Measurements from ENCODE around the gene FRMPD4.

The FRMPD4 gene

DNA sequence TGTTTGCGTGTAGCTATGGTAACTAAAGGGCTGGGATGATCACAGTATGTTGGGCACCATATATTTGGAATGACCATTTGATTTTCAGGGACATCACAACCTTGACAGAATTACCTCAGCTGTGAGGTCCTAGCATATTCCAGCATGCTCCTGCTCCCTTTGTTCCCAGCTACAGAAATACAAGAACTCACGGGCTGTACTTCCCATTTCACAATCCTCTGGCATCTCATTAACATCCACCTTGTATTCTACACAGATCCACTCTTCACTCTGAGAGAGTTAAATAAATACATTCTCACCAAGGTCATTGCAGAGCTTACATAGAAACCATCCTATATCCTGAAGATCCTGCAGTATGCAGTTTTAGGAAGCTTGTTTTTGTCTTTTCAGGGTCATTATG lies 169.7 kb downstream of the FRMPD4 start:
- no peak for DNase-seq

DNA sequence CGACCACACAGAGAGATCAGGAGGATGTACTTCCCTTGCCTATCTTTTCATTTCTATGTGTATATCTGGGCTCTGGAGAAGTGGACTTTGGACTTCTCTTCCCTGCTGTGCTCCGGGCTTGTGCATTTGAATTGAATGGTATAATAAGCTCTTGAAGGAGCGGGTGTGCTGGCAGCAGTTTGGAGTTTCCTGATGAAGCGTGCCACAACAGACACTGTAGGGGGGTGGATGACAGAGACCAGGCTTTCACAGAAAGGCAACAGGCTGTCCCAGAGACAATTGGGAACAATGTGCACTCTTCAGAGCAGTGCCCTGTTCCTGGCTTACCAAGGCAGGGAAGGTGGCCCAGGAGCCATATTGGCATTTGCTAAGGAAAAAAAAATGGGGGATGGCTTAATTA lies 170.1 kb downstream of the FRMPD4 start:
- DNase-seq, result no peak

DNA sequence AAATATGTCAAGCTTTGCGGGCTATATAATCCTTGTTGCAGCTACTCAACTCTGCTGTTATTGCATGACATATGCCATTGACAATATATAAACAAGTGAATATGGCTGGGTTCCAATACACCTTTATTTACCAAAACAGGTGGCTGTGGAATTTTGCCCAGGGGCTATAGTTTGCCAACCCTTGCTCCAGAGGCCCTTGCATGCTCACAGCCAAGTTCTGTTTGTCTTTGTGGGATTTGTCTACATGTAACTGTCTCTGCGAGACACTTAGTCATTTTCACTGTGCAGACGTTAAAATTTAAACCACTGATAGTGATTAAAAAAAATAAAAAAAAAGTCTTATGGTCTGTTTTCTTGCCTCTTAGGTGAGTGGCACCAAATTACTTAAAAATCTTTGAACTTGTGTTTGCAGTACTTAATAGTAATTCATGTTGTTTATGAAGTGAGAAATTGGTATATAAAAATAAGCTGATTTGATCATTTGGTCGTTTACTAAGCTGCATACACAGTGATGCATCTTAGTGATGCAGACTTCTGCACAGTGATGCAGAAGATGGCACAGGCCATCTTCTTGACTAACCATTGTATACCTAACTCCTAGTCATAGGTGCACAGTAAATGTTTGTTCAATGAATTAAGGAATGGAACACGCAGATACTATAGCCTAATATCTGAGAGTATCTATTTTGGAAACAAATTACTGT lies 170.9 kb downstream of the FRMPD4 start:
- DNase-seq, result no peak

DNA sequence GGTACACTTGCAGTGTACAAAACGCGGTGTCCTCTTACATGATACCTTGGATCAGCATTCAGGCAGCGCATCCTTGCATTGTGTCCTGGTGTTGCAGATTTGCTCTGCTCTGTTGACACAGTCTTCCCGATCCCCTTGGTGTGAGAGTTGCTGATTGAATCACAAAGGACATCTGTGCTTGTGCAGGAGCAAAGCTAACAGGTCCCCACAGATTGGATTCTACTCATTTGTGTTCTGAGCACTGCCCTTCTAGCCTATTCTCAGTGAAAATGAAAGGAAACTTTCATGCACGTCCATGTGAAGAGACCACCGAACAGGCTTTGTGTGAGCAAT lies 171.4 kb downstream of the FRMPD4 start:
- no peak for DNase-seq

DNA sequence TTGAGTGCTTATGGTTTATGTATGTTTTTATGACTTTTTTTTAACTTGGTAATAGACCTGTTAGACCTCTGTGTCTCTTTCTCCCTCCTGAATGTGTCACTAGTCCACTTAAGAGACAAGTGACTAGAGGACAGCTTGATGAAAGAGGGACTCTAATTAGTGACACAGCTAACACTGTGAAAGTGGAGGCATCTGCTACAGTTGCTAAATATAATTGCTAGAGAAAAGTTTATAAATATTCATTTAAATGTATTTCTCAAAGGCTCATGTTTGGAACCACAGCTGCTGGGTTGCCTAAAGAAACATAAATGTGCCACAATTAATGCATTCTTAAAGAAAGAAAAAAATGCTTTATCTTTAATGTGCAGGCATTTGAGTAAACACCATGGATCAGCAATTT lies 176.4 kb downstream of the FRMPD4 start:
- no peak for DNase-seq

DNA sequence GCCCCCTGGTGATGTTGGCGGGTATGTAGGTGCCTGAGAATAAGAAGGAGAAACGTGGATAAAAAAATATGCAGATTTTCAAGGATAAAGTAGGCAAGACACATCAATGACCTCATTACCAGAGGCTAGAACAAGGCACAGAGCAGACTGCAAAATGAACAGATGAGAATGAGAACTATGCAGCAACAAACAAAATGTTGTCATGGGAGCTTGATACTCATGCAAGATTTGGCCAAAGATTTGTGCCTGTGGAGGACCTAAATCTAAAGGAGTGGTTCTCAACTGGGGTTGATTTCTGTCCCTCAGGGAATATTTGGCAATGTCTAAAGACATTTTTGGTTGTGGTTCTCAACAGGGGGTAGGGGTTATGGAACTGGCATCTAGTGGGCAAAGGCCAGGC lies 177.3 kb downstream of the FRMPD4 start:
- DNase-seq, result no peak

DNA sequence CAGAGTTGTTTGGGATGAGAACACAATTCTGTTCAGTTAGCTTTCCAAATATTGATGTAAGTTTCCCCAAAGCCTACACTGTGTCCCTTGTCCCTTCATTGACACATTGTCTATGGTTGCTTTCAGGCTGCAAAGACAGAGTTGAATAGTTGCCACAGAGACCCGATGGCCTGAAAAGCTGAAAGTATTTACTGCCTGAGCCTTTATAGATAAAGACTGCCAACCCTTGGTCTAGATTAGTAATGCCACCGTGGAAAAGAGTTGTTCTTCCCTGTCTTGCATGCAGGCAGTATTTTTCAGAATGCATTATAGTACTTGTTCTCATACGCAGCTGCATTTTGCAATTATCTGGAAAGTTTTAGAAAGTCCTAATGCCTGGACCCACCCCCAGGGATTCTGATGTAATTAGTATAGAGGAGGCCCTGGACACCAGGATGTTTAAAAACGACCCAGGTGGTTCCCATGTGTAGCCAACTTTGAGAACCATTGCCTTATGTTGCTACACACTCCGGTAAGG lies 180.8 kb downstream of the FRMPD4 start:
- no peak for DNase-seq

DNA sequence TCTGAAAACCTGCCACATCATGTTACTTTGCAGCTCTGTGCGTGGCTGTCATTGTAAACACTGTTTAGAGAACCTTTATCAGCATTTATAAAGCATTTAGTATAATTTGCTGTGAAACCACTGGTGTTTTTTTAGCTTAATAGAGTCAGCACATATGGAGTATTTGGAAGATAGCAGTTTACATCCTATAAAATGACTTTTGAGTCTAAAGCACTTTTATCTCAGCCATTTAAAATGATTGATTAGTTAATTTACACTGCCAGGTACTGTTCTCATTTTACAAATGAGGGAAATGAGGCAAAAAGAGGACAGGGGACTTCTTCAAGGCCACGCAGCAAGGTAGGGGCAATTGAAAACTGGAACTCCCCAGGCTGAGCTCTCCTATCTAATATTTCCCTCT lies 181.7 kb downstream of the FRMPD4 start:
- DNase-seq, result no peak

DNA sequence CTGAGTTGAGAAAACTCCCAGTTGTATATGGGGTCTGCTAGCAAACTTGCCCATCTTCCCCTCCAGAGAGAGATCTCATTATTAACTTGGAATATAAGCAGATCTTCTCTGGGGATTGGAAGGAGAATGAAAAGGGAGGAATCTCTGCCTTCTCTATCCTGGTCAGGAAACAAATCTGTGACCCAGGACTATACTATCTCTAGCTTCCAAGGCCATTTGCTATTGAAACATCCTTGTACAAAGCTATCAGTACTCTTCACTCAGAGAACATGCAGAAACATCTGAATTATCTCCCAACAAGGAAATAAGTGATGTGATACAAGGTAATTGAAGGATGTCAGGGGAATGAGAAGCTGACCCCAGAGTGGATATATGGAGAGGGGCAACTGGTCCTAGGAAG lies 183.8 kb downstream of the FRMPD4 start:
- no peak for DNase-seq

DNA sequence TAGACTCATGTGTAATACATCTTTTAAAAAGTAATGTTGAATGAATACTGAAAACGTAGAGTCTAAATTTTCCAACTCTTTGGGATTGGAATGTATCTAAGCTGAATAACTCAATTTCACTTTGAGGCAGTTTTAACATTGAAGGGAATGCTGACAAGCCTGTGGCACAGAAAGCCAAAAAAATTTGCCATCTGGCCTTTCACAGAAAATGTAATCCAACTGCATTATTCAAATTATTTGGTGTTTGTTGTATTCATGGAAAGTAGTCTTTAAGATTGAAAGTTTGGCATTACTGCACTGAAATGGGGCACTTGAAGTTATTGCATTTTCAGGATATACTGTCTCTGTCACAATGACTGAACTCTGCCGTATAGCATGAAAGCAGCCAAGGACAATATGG lies 186.9 kb downstream of the FRMPD4 start:
- no peak for DNase-seq

DNA sequence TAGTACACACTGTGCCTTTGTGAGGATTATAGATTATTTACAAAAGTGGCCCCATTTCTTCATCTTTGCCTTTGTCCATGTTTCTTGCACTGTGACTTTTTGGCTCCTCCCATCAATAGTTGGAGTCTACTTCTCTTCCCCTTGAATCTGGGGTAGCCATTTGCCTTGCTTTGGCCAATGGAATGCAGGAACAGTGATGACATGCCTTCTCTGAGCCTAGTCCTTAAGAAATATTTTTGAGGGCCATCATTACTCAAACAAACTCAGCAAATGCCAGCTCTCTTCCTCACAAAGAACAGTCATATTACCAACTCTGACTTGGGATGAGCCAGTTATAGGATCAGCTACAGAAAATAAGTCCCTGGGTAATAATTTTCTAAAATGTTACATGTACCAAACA lies 189.6 kb downstream of the FRMPD4 start:
- DNase-seq, result no peak

DNA sequence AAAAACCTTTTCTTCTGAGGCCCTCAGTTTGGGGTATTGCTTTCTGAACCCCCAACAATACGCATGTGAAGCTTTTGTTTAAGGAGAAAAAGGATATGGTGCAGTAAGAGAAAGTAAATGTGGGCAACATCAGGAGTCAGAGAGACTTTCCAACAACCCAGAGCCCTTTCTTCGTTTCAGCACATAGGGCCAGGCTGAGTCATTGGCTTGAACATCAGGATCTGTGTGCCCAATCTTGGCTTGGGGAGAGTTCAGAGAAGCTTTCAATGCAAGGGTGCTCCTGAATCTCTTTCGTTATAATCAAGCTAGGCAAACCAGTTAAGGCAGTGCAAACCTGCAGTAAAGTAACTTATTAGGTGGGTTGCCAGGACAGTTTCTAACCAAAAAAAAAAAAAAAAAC lies 191.2 kb downstream of the FRMPD4 start:
- no peak for DNase-seq

DNA sequence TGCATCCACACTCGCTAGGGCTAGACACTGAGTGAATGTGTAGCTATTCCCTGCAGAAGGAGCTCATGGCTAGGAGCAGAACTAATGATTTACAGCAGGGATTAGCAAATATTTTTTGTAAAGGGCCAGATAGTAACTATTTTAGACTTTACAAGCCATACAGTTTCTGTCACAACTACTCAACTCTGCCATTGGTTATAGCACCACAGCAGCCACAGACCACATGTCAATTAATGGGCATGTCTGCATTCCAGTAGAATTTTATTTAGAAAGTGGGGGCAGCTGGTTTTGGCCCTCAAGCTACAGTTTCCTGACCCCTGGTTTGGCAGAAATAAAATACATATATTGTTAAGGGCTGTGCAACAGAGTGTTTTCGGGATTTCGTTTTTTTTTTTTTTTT lies 192.6 kb downstream of the FRMPD4 start:
- DNase-seq, result no peak

DNA sequence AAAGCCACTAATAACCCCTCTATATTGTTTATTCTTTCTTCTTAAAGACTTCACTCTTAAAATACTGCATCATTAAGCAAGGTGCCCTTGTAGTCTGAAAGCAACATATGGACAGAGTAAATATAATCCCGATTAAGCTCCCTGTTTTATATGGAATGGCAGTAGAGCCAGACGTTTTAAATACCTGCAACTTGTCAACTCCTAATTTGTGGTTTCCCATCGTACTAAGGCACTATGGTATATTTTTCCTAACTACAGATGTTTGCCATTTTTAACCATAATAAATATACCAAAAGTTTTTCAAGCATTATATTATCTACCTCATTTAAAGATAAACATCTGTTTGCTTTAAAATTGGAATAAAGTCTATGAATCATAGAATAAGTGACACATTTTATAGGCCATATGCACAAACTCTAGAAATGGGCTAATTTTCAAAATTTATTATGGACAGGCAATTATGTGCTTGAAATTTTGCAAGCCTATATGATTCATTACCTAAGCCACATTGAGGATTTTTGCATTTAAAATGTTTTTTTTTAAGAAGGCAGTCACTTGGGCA lies 194.6 kb downstream of the FRMPD4 start:
- DNase-seq, result no peak

DNA sequence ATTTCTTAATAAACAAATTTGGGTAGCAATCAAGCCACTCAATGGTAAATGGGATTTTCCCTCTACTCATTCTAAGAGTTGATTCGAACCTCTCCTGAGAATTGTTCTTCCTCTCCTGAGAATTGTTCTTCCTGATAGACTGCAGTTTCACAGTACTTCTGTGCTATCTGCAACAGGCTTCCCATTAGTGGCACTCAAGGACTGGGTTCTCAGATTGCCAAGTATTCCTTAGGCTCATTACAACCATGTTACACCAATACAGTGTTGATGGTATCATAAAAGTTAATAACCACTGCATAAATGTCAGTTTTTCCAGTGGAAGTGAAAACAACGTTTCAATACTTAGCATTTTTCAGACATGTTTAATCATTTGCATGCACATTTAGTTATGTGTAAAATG lies 201.6 kb downstream of the FRMPD4 start:
- DNase-seq, result no peak

DNA sequence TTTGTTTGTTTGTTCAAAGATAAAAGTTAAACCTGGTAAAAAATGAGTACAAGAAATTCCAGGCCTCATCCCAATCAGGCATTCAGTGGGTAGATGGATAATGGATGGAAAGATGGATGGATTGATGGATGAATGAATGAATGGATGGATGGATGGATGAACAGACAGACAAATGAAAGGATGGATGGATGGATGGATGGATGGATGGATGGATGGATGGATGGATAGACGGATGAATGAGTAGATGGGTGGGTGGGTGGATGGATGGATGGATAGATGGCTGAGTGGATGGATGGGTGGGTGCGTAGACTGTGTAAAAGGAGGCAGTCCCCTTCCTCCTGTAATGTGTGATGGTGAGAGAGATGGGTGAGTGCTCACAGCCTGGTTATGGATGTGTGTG lies 206.7 kb downstream of the FRMPD4 start:
- DNase-seq, result no peak

DNA sequence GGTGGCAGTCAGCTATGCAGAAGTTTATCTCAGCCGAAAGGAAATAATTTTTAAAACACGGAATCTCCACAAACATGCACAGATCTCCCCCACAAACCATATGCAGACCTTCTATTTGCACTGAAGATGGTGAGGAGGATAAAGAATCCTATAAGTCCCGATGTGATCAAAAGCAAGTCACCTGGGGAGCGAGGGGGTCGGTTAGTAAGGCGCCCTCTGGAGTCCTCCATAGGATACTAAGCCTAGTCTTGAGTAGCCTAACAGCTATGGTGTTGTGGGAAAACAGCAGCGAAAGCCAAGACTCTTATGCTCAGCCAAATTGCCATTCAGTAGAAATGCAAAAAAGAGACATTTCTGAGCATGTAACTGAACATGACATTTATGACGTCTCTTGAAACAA lies 210.9 kb downstream of the FRMPD4 start:
- DNase-seq, result no peak

DNA sequence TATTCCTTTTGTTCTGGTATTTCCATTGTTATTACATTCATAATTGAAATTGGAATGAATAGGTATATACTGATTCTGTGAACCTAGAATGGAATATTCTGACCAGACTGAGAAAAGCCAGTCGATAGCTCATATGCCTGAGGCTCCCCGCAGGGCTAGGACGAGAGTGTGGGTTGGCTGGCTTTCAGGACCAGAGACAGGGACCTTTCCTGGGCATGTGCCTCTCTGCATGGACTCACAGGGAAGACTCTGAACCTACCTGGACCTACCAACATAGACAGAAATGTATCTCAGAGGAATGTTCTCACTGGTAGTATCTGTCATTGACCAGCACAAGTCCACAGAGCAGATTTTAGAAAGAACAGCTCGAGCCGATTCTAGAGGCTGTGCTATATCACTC lies 214.6 kb downstream of the FRMPD4 start:
- no peak for DNase-seq

DNA sequence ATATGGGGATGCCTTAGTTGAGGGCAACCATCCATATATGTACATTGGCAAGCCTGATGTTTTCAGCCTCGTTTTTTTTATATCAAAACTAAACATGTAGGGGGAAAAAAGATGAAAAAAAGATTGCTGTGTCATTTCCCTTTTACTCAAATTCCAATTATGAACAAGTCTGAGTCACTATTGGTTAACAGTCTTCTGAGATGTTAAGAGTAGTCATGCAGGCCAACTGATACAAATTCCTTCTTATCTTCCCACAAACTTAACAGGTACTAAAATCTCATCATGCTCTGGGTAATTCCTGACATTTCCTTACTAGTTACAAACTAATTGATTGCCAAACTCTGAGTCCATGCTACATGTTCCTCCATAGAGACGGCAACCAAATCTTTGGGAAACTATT lies 222.1 kb downstream of the FRMPD4 start:
- no peak for DNase-seq

DNA sequence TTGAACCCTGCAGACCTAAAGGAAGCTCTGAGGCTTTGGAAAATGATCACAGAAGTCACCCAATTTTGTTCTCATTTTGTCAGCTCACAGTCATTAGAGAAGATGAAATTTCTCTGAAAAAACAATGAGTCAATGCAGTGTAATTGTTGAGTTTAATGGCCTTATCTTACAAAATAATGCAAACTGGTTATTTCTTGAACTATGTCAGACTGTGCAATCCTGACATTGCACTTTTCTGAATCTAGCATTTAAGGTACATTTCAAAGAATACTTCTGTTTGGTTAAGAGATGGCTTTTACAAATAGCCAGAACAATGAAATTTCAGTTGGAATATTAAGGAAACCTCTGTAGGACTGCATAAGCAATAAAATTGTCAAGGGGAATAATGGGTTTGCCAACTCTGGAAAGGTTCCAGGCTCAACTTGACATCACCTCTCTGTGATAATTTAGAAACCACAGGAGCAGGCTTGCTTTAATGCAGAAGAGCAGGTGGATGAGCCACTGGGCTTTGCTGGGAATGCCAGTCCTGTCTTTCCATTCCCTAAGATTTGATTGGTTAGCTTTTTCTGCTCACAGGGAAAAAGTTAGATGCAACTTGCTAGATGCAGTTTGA lies 222.8 kb downstream of the FRMPD4 start:
- DNase-seq, result no peak

DNA sequence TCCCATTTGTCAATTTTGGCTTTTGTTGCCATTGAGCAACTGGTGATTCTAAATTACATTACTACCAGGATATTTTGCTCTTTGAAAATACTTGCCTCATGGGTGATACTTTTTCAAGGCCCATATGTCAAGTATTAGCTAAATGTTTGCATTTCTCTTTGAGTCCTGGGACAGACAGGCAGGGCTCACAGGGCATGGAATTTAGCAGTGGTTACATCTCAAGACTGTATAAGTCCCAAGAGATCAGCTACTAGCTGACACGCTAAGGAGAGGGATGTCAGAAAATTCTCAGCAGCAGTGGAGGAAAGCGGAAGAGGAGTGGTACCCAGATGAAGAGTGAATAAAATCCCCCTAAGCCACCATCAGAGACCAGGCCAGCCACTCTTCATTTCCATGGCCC lies 224.9 kb downstream of the FRMPD4 start:
- no peak for DNase-seq

DNA sequence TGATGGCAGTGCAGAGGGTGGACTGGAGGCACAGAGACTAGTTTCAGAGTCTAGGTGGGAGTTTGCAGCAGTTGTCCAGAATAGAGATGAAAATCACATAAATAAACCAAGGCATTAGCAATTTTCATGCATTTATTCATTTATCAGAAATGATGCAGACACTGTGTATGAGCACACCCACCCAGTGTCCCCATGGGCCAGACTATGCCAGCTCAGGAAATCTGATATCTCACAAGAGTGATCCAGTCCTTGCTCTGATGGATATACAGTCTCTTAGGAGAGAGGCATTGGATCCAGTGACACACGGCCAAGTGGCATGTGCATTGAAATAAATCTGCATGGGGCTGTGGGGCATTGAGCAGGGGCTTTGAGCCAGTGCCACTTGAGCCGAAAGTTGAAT lies 228.2 kb downstream of the FRMPD4 start:
- no peak for DNase-seq

DNA sequence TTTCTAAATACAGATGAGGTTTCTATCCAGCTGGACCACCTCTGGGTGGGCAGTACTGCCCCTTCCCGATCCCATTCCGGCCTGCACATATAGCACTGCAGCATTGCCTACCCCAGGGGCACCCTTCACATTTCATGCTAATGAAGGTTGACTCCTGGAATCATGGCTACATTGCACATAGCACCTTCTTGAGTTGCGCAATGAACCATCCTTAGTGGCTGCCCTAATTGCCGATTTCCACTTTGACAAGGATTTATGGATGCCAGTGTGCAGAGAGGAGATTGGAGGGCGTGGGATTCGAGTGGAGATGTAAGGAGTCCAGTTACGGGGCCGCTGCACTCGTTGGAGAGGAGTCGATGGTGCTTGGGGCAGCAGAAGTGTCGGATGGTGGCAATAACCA lies 229.0 kb downstream of the FRMPD4 start:
- no peak for DNase-seq

DNA sequence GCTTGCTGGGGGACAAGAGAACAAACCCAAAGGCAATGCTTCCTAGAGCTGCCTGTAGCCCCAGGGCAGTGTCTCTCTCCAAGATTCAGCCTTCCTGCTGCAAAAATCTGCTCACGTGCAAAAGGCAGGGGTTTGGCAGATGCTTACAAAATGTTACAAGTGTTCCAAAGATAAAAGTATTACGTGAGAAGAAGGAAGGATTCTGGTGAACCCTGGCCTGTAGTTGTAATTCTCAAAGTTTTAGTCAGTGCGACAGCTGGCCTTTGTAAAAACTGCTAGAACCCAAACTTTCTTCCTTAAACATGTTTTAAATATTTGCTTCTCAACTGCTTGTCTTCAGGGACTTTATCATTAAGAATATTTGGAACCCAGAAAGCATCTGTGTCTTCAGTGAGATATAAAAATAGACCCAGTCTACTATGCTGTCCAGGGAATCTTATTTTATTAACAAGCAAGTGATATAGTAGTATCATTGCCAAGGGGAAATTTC lies 232.3 kb downstream of the FRMPD4 start:
- no peak for DNase-seq

DNA sequence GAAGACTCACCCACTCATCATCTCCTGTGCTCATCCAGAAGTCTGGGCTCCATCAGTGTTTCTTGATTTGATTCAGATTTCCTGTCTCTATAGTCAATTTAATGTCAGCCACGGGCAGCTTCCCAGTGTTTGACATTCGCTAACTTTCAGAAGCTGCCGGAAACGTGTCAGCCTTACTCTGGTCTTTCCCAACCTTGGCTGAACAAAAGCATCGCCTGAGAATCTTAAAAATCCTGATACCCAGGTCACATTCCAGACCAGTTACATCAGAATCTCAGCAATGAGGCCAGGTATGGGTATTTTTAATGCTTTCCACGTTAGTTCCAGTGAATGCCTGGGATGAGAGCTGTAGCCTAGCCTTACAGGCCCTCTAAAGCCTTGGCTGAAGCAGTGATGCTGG lies 233.8 kb downstream of the FRMPD4 start:
- DNase-seq, result no peak

Data from activated CD8-positive, alpha-beta memory T cell treated with anti-CD3 and anti-CD28 coated beads, Interleukin-2, amount 50 U/mL, for 4 hours (primary cell).